Loucy (cell line): Measurements from ENCODE around the gene CCDC187.

Experiments used
- CTCF ChIP-seq: fragments of 200-600 bp; sonication (generic); conservative IDR thresholded peaks from 2 replicates; pipeline ENCODE4 v1.5.1; 2014; ENCODE audit warnings: mild to moderate bottlenecking, antibody characterized with exemption, low read length
- EZH2phosphoT487 ChIP-seq: fragments of 200-600 bp; IDR thresholded peaks from 2 replicates; pipeline ENCODE4 v1.6.1; 2018; ENCODE audit warnings: antibody characterized with exemption, mild to moderate bottlenecking, moderate library complexity, borderline replicate concordance

DNA sequence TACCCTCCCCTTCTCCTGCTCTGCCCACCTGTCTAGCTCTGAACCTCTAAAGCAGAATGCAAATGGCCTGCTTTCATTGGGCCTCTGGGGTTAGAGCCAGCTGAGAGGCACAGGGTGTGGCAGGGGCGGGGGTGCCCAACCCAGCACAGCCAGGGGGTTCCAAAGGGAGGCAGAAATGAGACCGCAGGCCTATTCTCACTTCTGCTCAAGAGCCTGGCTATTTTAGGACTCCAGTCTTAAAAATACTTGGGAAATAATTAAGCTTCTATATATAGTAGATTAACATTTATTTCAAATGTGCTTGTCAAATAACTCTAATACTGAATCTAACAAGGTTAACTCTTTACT, 63.9 kb downstream of the CCDC187 start:
- TF ChIP-seq CTCF (no peak), EZH2phosphoT487 (no peak)
